GM19372 (cell line): ENCODE measurements around the gene CELA2B.
"Not testable (repeated sequence)": the region's sequence is repeated elsewhere in the genome, so short reads cannot be mapped to it uniquely, and the experiment has no call there.

ENCODE experiments used
- ATAC-seq: cut with Tn5 transposase; IDR thresholded peaks from one replicate; pipeline ENCODE4 v1.9.1; 2021; ENCODE audit warnings: mild to moderate bottlenecking, low read depth, moderate library complexity; ENCODE audit not compliant: unreplicated experiment

CELA2B gene

DNA sequence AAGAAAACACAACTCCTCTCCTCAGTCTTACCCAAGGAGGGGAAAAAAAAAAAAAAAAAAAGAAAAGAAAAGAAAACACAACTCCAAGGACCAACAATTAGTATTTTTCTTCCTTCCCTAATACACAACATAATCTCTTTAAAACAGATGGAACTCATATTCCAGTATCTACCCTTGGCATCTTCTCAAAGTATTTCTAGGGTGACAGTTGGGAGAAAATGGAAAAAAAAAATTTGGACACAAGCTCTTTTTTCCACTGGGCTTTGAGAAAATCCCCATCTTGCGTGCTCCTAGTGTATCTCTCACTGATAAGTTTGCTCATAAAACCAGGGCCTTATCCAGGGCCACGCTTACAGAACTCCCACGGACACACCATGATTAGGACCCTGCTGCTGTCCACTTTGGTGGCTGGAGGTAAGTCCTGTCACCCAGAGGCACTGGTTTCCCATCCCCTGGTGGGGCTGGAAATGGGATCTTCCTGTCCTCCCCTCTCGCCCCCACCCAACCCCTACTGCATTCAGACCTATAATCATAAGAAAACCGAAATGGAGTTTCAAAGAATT lies at the start of gene CELA2B:
TSS of gene CELA2B (plus strand) at position 353 of the 563 bp plus-strand sequence. CDS start at position 375, 22 bp downstream.
- ATAC-seq = no peak

- no peak for ATAC-seq
Observed at GRCh38 chr1:15426492-15427279, 49.2 kb upstream of the CELA2B start.

DNA sequence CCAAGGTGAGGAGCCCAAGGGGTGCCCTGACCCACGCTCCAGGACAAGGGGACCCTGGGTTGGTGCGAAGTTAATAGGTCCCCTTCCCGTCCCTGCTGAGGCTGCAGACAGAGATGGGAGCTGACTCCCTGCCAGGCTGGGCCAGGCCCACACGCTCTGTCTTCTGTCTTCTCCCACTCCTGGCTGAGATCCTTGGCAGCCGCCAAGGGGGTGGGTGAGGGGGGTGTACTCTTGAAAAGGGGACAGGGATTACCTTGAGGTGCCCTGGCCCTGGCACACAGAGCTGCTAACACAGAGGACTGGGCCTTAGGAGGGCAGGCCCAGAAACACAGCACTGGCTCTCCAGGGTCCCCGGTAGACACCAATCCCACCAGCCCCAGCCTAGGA lies 48.6 kb upstream of the CELA2B start:
- no peak for ATAC-seq

DNA sequence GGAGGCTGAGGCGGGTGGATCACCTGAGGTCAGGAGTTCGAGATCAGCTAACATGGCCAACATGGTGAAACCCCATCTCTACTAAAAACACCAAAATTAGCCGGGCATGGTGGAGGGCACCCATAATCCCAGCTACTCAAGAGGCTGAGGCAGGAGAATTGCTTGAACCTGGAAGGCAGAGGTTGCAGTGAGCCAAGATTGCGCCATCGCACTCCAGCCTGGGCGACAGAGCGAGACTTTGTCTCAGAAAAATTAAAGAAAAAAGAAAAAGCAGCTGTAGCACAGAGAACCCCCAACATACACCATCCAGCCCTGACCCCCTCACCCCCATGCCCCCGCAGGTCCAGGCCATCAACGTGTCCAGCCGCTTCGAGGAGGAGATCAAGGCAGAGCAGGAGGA lies 47.7 kb upstream of the CELA2B start:
- not testable (repeated sequence) for ATAC-seq

- ATAC-seq = no peak
Observed at GRCh38 chr1:15428815-15429435, 47.0 kb upstream of the CELA2B start.

GRCh38 chr1:15429701-15430149 lies 46.2 kb upstream of the CELA2B start:
- ATAC-seq = no peak

- ATAC-seq = no peak
Observed at GRCh38 chr1:15430787-15431570, 44.9 kb upstream of the CELA2B start.

DNA sequence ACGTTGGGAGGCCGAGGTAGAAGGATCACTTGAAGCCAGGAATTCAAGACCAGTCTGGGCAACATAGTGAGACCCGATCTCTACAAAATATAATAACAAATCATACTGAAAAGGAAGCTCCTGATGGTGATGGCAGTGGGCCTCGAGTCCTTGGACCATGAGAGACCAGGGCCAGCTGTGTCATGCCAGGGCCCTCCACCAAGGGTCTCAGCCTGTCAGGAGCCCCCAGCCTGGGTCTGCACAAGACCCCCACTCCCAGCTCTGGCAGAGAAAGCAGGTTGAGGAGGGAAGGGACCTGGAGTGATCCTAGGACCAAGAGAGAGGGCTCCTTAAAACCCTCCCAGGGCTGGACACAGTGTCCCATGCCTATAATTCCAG lies 44.3 kb upstream of the CELA2B start:
- no peak for ATAC-seq

GRCh38 chr1:15432324-15432723 lies 43.6 kb upstream of the CELA2B start:
- ATAC-seq = no peak

GRCh38 chr1:15433471-15433870 lies 42.4 kb upstream of the CELA2B start:
- ATAC-seq = no peak

- ATAC-seq = not testable (repeated sequence)
Observed at GRCh38 chr1:15434739-15435138, 41.2 kb upstream of the CELA2B start.

GRCh38 chr1:15435239-15436077 lies 40.4 kb upstream of the CELA2B start:
- ATAC-seq = no peak

GRCh38 chr1:15436881-15437442 lies 38.9 kb upstream of the CELA2B start:
- no peak for ATAC-seq

DNA sequence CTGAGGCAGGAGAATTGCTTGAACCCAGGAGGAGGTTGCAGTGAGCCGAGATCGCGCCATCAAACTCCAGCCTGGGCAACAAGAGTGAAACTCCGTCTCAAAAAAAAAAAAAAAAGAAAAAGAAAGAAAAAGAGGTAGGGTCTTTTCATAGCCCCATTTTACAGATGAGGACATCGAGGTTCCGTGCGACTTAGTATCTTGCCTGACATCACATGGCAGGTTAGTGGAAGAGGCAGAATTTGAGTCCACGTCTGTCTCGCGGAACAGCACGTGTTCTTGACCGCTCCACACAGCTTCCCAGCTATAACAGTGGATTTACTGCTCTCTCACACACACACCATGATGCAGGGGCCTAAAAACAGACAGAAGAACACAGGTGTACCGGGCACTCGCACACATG lies 36.6 kb upstream of the CELA2B start:
- ATAC-seq = no peak

DNA sequence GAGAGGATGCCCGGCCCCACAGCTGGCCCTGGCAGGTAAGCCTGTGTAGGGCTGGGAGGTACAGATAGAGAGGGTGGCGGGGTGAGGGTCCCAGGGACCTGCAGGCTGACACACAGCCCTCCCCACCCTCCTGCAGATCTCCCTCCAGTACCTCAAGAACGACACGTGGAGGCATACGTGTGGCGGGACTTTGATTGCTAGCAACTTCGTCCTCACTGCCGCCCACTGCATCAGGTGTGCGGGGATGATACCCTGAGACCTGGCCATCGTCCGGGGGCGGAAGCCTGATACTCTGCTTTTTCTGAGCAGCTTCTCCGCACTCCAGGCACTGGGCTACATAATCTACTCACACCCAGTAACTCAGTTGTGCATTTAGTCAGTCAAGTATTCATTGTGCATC lies 35.5 kb upstream of the CELA2B start:
- ATAC-seq = no peak

- no peak for ATAC-seq
Observed at GRCh38 chr1:15441247-15441646, 34.7 kb upstream of the CELA2B start.

DNA sequence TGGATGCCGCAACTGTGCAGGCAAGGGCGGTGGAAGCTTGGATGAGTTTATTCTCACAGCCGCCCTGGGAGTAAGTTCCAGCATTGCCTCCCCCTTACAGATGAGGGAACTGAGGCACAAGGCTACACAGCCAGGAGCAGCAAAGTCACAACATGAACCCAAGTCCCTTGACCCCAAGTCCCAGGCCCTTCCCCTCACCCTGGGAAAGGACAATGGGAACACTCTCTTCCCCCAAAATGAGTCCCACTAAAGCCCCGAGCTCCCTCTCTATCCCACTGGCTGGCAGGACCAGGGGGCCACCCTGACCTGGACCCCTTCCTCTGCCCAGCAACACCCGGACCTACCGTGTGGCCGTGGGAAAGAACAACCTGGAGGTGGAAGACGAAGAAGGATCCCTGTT lies 33.8 kb upstream of the CELA2B start:
- ATAC-seq = no peak

- no peak for ATAC-seq
Observed at GRCh38 chr1:15442759-15443158, 33.1 kb upstream of the CELA2B start.

DNA sequence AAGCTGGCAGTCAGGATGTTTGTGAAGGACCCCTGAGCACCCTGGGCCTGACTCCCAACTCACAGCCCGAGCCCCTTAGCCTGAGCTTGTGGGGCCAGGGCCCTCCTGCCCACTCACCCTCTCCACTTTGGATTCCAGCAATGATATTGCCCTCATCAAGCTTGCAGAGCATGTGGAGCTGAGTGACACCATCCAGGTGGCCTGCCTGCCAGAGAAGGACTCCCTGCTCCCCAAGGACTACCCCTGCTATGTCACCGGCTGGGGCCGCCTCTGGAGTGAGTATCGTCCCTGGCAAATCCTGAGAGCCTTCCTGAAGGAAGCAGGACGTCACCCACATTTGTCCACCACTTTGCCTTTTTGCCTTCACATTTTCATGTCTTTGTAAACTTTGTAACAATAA lies 32.6 kb upstream of the CELA2B start:
- ATAC-seq = no peak
